T47D (cell line): ENCODE results near the gene RCE1.

Experiments
- DNase-seq, 2 experiments: peaks; one replicate each; pipeline versions ENCODE4 v3.0.0 to v3.0.0-alpha.2; 2011 to 2012; ENCODE audit warnings: low read depth in 1 of 2, low spot score in 1 of 2
- JUND ChIP-seq: IDR thresholded peaks from 2 replicates; pipeline ENCODE4 v1.6.1; 2012; ENCODE audit warnings: low read depth
- in situ Hi-C: cut with HindIII; loops from 2 replicates; pipeline ENCODE4 v1.10.0; 2016; ENCODE audit warnings: low sequenced_read_pairs, low pct_unique_long_range_greater_than_20kb

RCE1 gene

DNA sequence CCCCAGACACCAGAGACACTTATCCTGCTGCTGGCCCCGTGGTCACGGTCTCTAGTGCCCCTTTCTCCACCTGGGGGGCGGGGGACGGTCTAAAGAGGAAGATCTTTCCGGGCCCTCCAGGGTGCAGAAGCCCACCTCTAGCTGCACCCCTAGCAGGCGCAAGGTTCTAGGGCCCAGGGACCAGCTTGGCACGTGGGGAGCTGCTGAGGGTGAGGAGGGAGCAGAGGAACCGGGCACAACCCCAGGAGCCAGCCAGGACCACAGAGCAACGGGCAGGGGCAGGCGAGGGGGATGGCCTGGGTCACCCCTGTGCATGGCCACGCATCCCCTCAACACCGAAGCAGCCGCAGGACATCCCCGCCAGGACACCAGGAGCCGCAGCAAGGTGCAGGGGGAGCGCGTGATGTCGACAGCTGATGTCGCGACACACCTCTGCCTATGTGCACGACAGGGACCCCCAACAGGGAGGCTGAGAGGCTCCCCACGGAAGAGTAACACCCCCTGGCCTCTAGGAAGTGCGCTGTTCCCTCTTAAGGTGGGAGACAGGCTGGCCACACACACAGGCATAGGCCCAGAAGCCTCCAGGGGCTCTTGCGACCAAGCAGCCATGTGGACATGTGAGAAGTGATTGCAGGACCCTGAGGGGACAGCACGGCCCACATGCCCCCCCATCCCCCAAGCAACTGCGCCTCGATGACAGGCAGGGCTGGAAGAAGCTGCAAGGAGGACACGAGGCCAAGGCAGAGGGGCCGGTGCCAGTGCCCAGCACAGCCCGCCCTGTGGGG is 18.7 kb downstream of the RCE1 start:
- in situ Hi-C loops, result no loop called here
- no peak for DNase-seq
- no peak for TF ChIP-seq JUND

DNA sequence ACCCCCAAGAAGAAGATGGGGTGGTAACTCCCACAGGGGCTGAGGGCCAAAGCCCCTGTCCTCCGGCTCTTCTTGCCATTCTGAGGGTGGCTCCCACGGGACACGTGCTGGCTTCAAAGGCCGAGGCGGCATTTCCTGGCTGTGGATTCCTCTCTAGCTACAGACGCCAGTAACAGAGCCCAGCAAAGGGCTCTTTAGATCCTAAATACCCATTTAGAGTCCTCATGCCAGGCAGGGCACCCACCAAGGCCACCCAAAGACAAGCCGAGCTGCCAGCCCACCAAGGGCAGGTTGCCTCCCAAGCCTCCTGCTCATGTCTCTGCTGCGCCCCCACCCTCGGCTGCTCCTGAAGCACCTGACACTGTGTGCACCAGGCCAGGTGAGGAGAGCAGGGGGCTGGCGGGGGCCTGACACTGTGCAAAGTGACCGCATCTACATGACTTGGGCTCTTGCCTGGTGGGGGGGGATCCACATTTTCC is 19.4 kb downstream of the RCE1 start:
- in situ Hi-C loops, result no loop called here
- no peak for TF ChIP-seq JUND
- no peak for DNase-seq

DNA sequence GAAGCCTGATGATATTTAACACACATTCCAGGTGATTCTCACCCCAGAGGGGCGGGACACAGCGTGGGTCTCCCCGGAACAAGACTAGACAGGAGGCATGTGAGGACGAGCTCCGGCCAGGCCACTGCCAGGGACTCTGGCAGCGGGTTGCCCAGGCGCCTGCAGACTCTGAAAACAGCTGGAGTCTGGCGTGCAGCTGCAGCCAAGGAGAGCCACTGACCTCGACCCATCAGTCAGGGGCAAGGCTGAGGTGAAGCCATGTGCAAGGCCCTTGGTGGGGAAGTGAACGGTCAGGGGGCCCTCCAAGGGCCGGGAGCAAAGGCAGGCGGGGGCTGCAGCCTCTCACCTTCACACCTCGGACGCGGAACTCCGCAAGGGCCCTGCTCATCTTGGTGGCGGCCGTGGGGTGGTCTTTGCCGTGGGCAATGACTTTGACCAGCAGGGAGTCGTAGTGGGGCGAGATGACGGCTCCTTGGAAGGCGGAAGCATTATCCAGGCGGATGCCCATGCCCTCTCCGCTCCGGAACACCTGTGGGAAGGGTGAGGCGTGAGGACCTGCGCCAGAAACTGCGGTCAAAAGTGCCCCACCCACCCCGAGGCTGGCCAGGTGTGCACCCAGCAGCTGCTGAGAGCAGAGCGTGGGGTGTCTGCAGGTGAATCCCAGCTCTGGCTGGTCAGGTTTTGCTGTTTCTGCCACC is 20.3 kb downstream of the RCE1 start:
- DNase-seq, result no peak
- in situ Hi-C loops, result no loop called here
- TF ChIP-seq JUND, result no peak

DNA sequence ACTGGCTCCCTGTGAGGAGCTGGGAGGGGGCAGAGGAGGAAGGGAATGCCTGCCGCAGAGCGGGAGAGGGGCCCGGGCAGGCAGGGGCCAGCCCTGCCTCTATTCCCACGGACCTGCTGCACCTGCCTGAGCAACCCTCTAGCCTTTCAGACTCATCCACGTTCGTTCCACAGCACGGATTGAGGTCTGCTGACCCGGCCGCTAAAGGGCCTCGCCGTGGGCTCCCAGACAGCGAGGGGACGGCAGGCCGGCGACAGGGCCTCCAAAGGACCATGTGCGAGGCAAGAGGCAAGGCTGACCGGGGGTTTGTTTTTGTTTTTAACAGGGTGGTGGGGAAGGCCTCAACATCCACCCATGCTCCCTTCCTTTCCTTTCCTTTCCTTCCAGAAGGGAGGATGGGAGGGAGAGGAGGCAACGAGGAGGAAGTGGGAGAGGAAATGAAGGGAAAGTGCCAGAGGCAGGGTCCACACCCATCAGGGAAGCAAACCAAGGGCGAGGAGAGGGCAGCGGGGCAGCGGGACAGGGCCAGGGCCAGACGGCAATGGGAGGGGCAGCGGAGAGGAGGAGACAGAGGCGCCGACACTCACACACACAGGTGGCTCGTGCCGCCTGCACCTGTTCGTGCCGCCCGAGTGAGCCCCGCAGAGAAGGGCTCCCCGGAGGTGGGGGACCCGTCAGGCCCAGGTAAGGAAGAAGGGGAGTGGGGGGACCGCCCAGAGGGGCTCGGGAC is 21.1 kb downstream of the RCE1 start:
- in situ Hi-C loops, result no loop called here
- TF ChIP-seq JUND, result no peak
- no peak for DNase-seq

DNA sequence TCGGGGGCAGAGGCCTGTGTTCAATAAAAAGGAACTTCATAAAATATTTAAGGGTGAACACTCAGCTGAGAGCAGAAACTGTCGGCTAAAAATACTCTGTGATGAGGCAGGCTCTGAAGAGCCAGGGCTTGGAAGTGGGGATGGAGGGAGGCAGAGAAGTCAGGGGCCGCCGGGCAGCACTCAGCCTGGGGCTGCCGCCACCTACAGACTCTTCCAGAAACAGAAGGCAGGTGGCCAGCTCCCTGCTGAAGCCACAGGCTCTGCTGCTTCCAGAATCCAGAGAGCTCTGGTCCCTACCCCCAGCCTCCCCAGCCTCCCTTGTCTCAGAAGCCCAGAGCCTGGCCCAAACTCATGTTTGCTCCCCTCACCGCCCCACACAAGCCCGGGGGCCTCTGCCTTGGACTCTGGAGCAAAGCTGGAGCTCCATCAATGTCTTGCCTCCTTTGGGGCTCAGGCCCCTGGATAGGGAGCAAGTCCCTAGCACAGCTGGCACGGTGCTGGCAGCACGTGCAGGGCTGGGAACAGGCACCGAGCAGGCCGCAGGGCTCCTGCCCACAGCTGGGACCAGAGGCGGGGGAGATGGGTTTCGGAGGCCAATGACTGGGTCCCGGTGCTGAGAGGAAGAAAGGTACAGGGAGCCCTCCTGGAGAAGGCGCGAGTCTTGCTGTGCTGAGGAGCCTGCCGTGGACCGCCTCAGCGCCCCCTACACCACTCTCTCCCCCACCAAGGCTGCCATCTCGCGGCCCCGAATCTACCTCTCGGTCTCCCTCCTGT is 21.9 kb downstream of the RCE1 start:
- in situ Hi-C loops, result no loop called here
- DNase-seq, result peak in 1 of 2 experiments; percentile 42
- TF ChIP-seq JUND, result no peak

DNA sequence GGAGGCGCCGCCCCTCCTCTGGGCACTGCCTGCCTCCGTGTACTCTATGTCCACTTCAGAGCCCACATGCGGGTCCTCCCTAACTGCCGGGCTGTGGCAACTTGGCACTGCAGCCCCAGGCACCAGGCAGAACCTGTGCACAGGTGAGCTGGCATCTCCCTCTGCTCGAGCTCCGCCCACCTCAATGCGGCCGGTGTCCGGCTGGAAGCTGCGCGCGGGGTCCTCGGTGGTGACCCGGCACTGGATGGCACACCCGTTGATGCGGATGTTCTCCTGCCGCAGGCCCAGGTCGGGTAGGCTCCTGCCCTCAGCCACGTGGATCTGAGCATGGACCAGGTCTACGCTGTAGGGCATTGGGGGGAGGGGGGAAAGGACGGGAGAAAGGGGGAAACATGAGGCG is 22.8 kb downstream of the RCE1 start:
- in situ Hi-C loops, result no loop called here
- no peak for TF ChIP-seq JUND
- DNase-seq, result no peak

DNA sequence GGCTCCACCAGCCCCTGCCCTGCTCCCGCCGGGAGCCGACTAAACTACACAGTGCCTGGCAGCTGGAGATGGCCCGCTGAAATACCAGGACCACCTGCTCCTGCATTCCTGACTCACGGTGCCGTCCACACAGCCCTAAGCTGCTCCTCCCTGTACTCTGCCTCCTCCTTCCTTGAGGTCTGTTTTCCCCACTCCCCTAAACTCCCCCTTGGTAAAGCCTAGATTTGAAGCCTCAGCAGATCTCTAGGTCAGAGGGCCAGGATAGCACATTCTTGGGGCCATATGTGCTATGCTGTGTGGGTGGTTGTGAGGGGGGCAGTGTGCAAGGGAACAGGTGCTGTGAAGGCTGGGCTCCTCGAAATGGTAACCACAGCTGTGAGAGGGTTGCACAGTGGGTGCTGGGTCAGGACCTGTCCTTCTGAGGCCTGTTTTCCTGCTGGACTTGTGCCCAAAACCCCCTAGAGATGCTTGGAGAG is 23.3 kb downstream of the RCE1 start:
- TF ChIP-seq JUND, result no peak
- in situ Hi-C loops, result no loop called here
- DNase-seq, result no peak

DNA sequence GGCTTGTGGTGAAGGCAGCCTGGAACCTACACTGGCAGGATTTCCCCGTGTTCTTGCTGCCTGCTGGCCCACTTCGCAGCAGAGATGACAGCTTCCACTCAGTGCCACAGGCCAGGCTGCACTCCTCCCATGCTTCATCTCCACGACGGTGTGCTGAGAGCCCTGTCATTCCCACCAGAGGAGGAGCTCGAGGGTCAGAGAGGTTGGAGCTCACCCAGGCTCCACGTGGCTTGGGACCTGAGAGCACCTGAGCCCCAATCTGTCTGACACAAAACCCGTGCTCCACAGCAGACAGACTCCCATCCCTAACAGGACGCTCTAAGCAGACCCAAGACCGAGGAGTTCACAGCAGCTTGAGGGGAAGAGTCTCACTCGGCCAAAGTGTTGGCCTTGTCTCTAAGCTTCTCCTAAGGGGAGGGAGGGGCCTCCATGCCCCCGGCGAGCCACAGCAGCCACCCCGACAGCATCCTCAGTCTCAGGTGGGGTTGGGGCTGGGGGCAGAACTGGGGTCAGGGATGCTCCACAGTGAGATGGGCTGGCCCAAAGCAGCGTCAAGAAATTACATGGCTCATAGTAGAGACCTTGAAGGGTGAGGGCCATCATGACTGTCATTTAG is 24.3 kb downstream of the RCE1 start:
- DNase-seq, result peak in 1 of 2 experiments; percentile 60
- TF ChIP-seq JUND, result no peak
- in situ Hi-C loops, result no loop called here

DNA sequence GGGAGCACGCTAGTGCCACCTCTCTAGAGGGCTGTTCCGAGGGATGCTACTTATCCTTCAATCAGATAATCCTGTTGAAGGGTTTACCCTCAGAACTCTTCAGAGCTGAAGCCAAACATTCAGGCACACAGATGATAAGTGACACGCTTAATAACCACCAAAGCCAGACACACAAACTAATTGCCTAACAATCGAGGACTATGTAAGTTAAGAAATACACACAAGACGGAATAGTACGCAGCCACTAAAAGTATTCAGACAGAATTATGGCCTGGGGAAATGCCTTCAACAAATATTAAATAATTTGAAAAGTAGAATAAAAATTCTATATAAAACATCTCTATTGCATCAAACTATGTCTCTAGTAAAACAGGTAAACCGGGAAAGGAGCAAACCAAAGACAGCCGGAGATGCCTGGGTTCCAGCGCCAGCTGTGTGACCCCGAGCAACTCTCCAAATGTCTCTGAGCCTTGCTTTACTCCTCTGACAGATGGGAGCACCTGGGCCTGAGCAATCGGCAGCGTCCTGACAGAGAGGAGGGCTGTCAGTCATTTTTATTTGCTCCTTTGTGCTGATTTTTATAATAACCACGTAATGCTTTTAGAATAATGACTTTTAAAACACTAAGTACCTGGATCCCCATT is 25.0 kb downstream of the RCE1 start:
- in situ Hi-C loops, result no loop called here
- TF ChIP-seq JUND, result no peak
- no peak for DNase-seq

DNA sequence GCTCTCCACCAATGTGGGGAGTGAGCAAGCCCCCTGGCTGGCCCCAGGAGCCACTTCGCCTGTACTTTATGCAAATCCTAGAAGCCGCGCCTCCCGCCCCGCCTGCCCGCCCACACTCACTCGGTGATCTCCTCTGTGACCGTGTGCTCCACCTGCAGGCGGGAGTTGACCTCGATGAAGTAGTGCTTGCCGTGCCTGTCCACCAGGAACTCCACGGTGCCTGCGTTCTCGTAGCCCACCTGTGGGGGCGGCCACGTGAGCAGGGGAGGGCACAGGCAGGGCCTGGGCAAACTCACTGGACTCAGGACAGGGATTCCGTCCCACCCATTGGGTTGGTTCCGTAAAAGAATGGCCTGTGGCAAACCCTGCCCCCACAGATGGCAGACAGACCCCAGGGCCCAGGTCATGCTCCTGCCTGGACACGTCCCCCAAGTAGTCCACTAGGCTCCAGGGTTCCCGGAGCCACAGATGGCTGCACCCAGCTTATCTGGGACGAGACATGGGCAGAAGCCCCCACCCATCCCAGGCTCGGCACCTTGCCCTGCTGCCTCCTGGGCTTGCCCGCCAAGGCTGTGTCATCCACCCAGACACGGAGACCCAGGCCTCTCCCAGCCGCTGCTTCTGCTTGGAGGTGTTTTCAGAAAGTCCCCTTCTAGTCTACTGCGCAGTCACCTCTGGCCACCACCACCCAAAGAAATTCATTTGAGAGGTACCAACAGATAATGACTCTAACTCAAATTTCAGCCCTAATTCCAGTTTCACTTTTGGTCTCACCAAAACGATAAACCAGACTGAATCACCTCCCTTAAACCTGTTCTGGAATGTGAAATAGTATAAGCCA is 25.7 kb downstream of the RCE1 start:
- in situ Hi-C loops, result no loop called here
- DNase-seq, result peak; percentile 92 to 98
- no peak for TF ChIP-seq JUND

DNA sequence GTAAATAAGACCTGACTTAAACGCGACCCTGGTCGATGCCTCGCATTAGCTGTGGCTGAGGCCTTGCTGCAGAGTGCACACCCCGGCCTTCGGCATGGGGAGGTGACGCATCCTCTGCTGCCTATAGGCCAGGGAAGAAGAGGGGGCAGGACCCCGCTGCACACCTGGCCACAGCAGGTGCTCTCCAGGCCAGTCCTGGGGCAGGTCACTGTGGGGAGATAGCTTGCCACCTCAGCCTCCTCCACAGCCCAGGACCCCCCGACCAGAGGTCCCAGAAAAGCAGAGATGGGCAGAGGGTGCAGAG is 26.3 kb downstream of the RCE1 start:
- in situ Hi-C loops, result no loop called here
- no peak for DNase-seq
- TF ChIP-seq JUND, result no peak
